Sigmoid colon (tissue), 4 donors: ENCODE measurements around the gene PRICKLE2.

Experiments
- EP300 ChIP-seq, 4 donors: sonication (generic); formaldehyde crosslinking; IDR thresholded peaks; one replicate each; pipeline ENCODE4 v1.6.1; 2017; ENCODE audit warnings: antibody characterized with exemption in 4 of 4
- POLR2A ChIP-seq, 2 donors: fragments of 450-650 bp; IDR thresholded peaks; one replicate each; pipeline ENCODE4 v1.6.1; 2016; ENCODE audit warnings: antibody characterized with exemption in 2 of 2, mild to moderate bottlenecking in 2 of 2, moderate library complexity in 2 of 2
- POLR2AphosphoS5 ChIP-seq, 4 donors: sonication (generic); formaldehyde crosslinking; IDR thresholded peaks; one replicate each; pipeline ENCODE4 v1.6.1; 2017; ENCODE audit warnings: antibody characterized with exemption in 4 of 4
- TF ChIP-seq, protein P1 (sequence below), 4 experiments: fragments of 450-650 bp in 3 of 4; fragments of 200-600 bp in 1 of 4; IDR thresholded peaks; one replicate each; pipeline ENCODE4 v1.5.1; 2016 to 2019; ENCODE audit warnings: antibody characterized with exemption in 4 of 4, mild to moderate bottlenecking in 3 of 4, moderate library complexity in 2 of 4

DNA sequence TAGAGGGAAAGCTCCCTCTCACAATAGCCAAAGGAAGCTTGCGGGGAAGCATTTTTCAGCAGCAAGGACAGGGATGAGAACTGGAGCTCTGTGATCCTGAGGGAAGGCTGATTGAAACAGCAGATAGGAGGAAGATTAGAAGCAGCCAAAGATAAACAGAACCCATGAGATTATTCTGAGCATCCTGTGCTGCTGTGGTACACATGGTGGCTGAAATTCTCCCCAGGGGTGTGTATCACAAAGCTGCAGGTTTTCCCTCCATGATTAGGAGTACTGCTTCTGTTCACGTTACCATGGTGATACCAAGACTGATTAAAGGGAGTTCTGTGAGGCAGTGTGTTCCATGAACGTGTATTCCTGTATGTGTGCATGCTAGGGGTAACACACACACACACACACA lies 171.7 kb downstream of the PRICKLE2 start:
- TF ChIP-seq, protein P1, sequence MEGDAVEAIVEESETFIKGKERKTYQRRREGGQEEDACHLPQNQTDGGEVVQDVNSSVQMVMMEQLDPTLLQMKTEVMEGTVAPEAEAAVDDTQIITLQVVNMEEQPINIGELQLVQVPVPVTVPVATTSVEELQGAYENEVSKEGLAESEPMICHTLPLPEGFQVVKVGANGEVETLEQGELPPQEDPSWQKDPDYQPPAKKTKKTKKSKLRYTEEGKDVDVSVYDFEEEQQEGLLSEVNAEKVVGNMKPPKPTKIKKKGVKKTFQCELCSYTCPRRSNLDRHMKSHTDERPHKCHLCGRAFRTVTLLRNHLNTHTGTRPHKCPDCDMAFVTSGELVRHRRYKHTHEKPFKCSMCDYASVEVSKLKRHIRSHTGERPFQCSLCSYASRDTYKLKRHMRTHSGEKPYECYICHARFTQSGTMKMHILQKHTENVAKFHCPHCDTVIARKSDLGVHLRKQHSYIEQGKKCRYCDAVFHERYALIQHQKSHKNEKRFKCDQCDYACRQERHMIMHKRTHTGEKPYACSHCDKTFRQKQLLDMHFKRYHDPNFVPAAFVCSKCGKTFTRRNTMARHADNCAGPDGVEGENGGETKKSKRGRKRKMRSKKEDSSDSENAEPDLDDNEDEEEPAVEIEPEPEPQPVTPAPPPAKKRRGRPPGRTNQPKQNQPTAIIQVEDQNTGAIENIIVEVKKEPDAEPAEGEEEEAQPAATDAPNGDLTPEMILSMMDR (IDR thresholded peaks at IDR 0.05): no peak
- TF ChIP-seq POLR2A (IDR thresholded peaks at IDR 0.05) (no peak), POLR2AphosphoS5 (IDR thresholded peaks at IDR 0.05) (no peak), EP300 (IDR thresholded peaks at IDR 0.05) (no peak)
